COLO668 (cell line): ENCODE data around the gene RNU4-1.
"Not testable (repeated sequence)": the region's sequence is repeated elsewhere in the genome, so short reads cannot be mapped to it uniquely, and the experiment has no call there.

Experiments
- DNase-seq: peaks from one replicate; lab custom pipeline; 2025; ENCODE audit not compliant: unreplicated experiment; lab: John Stamatoyannopoulos, UW

RNU4-1 gene

GRCh38 chr12:120259418-120260202 is 33.4 kb downstream of the RNU4-1 start:
- DNase-seq: no peak

GRCh38 chr12:120258323-120258896 is 34.6 kb downstream of the RNU4-1 start:
- DNase-seq: no peak

- DNase-seq: no peak
Measured at GRCh38 chr12:120257041-120257821, 35.8 kb downstream of the RNU4-1 start.

- no peak for DNase-seq
Measured at GRCh38 chr12:120254809-120255208, 38.2 kb downstream of the RNU4-1 start.

- DNase-seq: not testable (repeated sequence)
Measured at GRCh38 chr12:120253313-120253712, 39.7 kb downstream of the RNU4-1 start.

GRCh38 chr12:120252071-120252906 is 40.7 kb downstream of the RNU4-1 start:
- DNase-seq: no peak

GRCh38 chr12:120251364-120252070 is 41.5 kb downstream of the RNU4-1 start:
- not testable (repeated sequence) for DNase-seq

GRCh38 chr12:120249875-120250795 is 42.9 kb downstream of the RNU4-1 start:
- no peak for DNase-seq

GRCh38 chr12:120249266-120249874 is 43.7 kb downstream of the RNU4-1 start:
- DNase-seq: no peak

- DNase-seq: no peak
Measured at GRCh38 chr12:120247621-120248030, 45.4 kb downstream of the RNU4-1 start.

GRCh38 chr12:120247183-120247582 is 45.9 kb downstream of the RNU4-1 start:
- no peak for DNase-seq

- DNase-seq: not testable (repeated sequence)
Measured at GRCh38 chr12:120246705-120247104, 46.3 kb downstream of the RNU4-1 start.
